IMR-90 (cell line): ENCODE measurements around the gene CACNA1F. TPM values are rescaled to one million over a fixed set of nuclear protein-coding genes. Genes with fewer than 3 reads are reported as not detected.

Experiments
- ATAC-seq: fragments of 200-7000 bp; cut with Tn5 transposase; 2 replicates; pipeline ENCODE4 v1.9.1; 2020; ENCODE audit warnings: low read depth, mild to moderate bottlenecking, moderate library complexity
- BruUV-seq: library from RNA; stranded (reverse); fragments of 400-500 nt; replicated peaks from 2 replicates; lab custom pipeline; 2021; lab: Mats Ljungman, UMichigan
- CTCF ChIA-PET: fragments of 300-600 bp; formaldehyde crosslinking; extraction: SDS; loops from one replicate; lab custom pipeline; 2021; ENCODE audit warnings: antibody characterized with exemption; lab: Yijun Ruan, JAX
- POLR2A ChIA-PET: fragments of 300-600 bp; sonication (Branson Sonifier 250); formaldehyde crosslinking; loops from one replicate; lab custom pipeline; 2022; ENCODE audit warnings: antibody characterized with exemption; ENCODE audit not compliant: unreplicated experiment; lab: Charles Lee
- DNase-seq: peaks from one replicate; pipeline ENCODE4 v3.0.0; 2013
- H2AFZ ChIP-seq: replicated peaks from 2 replicates; pipeline ENCODE3; 2013; ENCODE audit warnings: low read length, mild to moderate bottlenecking; ENCODE audit not compliant: poor library complexity
- H2AK5ac ChIP-seq: 2 replicates; pipeline ENCODE4 v1.6.1; 2013; ENCODE audit warnings: low read depth, low read length, inconsistent platforms
- H2AK9ac ChIP-seq: replicated peaks from 2 replicates; pipeline ENCODE3; 2013; ENCODE audit warnings: mild to moderate bottlenecking, low read depth, low read length, moderate library complexity; ENCODE audit not compliant: poor library complexity
- H2BK120ac ChIP-seq: 2 replicates; pipeline ENCODE4 v1.6.1; 2013; ENCODE audit warnings: low read depth, low read length, inconsistent platforms
- H2BK15ac ChIP-seq: 3 replicates; pipeline ENCODE4 v1.6.1; 2013; ENCODE audit warnings: low read depth, low read length, inconsistent platforms
- H2BK20ac ChIP-seq: 2 replicates; pipeline ENCODE4 v1.6.1; 2013; ENCODE audit warnings: low read depth, mild to moderate bottlenecking, inconsistent platforms, low read length, moderate library complexity
- H2BK5ac ChIP-seq: 2 replicates; pipeline ENCODE4 v1.6.1; 2013; ENCODE audit warnings: mild to moderate bottlenecking, low read depth, low read length, inconsistent platforms; ENCODE audit not compliant: poor library complexity, severe bottlenecking
- H3K14ac ChIP-seq: replicated peaks from 2 replicates; pipeline ENCODE4 v1.6.1; 2013; ENCODE audit warnings: low read depth, low read length, inconsistent platforms
- H3K18ac ChIP-seq: 2 replicates; pipeline ENCODE4 v1.6.1; 2013; ENCODE audit warnings: low read depth, low read length, control low read depth
- H3K23ac ChIP-seq: 2 replicates; pipeline ENCODE4 v1.6.1; 2013; ENCODE audit warnings: low read depth, low read length, inconsistent platforms
- H3K27ac ChIP-seq: 2 replicates; pipeline ENCODE4 v1.5.1; 2013; ENCODE audit warnings: mild to moderate bottlenecking, control low read depth, low read length; ENCODE audit not compliant: insufficient read depth
- H3K27me3 ChIP-seq: 2 replicates; pipeline ENCODE4 v1.6.1; 2013; ENCODE audit warnings: low read length; ENCODE audit not compliant: control insufficient read depth, insufficient read depth
- H3K36me3 ChIP-seq: 2 replicates; pipeline ENCODE4 v1.6.1; 2013; ENCODE audit warnings: low read length, mixed read lengths; ENCODE audit not compliant: control insufficient read depth, insufficient read depth
- H3K4ac ChIP-seq: 2 replicates; pipeline ENCODE4 v1.6.1; 2013; ENCODE audit warnings: low read depth, low read length, inconsistent platforms
- H3K4me1 ChIP-seq: 2 replicates; pipeline ENCODE4 v1.6.1; 2013; ENCODE audit warnings: low read length, mixed read lengths; ENCODE audit not compliant: control insufficient read depth, insufficient read depth
- H3K4me2 ChIP-seq: 2 replicates; pipeline ENCODE4 v1.6.1; 2013; ENCODE audit warnings: low read depth, mild to moderate bottlenecking, control low read depth, low read length, moderate library complexity
- H3K4me3 ChIP-seq: 2 replicates; pipeline ENCODE4 v1.5.1; 2013; ENCODE audit warnings: low read depth, mild to moderate bottlenecking, control low read depth, low read length, moderate library complexity; ENCODE audit not compliant: insufficient read depth
- H3K56ac ChIP-seq: 2 replicates; pipeline ENCODE4 v1.6.1; 2013; ENCODE audit warnings: low read length, inconsistent platforms; ENCODE audit not compliant: insufficient read depth; ENCODE audit errors: extremely low read depth
- H3K79me1 ChIP-seq, 2 experiments: 2 replicates each; pipeline ENCODE4 v1.6.1; 2013; ENCODE audit warnings: low read length in 2 of 2, inconsistent platforms in 1 of 2, low read depth in 1 of 2
- H3K9ac ChIP-seq: 2 replicates; pipeline ENCODE4 v1.6.1; 2013; ENCODE audit warnings: low read depth, low read length, control low read depth
- H3K9me1 ChIP-seq: 2 replicates; pipeline ENCODE4 v1.6.1; 2013; ENCODE audit warnings: low read length, inconsistent platforms; ENCODE audit not compliant: insufficient read depth
- H3K9me3 ChIP-seq: 2 replicates; pipeline ENCODE4 v1.6.1; 2013; ENCODE audit warnings: low read length; ENCODE audit not compliant: control insufficient read depth, insufficient read depth
- H4K20me1 ChIP-seq: 2 replicates; pipeline ENCODE4 v1.6.1; 2013; ENCODE audit warnings: low read length, inconsistent platforms; ENCODE audit not compliant: insufficient read depth
- H4K5ac ChIP-seq: 2 replicates; pipeline ENCODE4 v1.6.1; 2013; ENCODE audit warnings: mild to moderate bottlenecking, low read depth, low read length, control low read depth
- H4K8ac ChIP-seq, 2 experiments: 2 replicates each; pipeline ENCODE4 v1.6.1; 2013; ENCODE audit warnings: low read depth in 2 of 2, low read length in 2 of 2, control low read depth in 1 of 2, inconsistent platforms in 1 of 2
- H4K91ac ChIP-seq: 2 replicates; pipeline ENCODE4 v1.6.1; 2013; ENCODE audit warnings: low read depth, low read length, inconsistent platforms; ENCODE audit not compliant: insufficient read depth
- CEBPB ChIP-seq: IDR thresholded peaks from 2 replicates; pipeline ENCODE4 v1.6.1; 2012; ENCODE audit warnings: low read depth, low read length, improper control_type of control experiment
- CHD1 ChIP-seq: IDR thresholded peaks from 2 replicates; pipeline ENCODE4 v1.6.1; 2012; ENCODE audit warnings: low read depth, low read length, improper control_type of control experiment
- RFX5 ChIP-seq: IDR thresholded peaks from 2 replicates; pipeline ENCODE4 v1.8.0; 2012; ENCODE audit warnings: low read depth, mild to moderate bottlenecking, low read length, moderate library complexity
- SMC3 ChIP-seq: fragments of 150-350 bp; IDR thresholded peaks from 2 replicates; pipeline ENCODE4 v1.6.1; 2016; ENCODE audit warnings: low read depth, mild to moderate bottlenecking, antibody characterized with exemption, low read length, moderate library complexity
- WGBS, 2 experiments: methylation state at CpG; one replicate each; pipeline versions ENCODE4 v1.1.5 to v1.1.7; 2013; ENCODE audit warnings: missing lambda C conversion rate in 2 of 2; ENCODE audit not compliant: insufficient read length in 1 of 2; ENCODE audit errors: extremely low coverage in 2 of 2; 5-methylcytosine and 5-hydroxymethylcytosine counted together
- dilution Hi-C: fragments of 300-500 bp; cut with HindIII; formaldehyde crosslinking; loops from one replicate; pipeline ENCODE4 v1.14.3; 2018; ENCODE audit warnings: low sequenced_read_pairs; ENCODE audit not compliant: unreplicated experiment
- in situ Hi-C: fragments of 300-500 bp; cut with MboI; formaldehyde crosslinking; loops from 3 replicates; pipeline ENCODE4 v1.14.3; 2019; ENCODE audit warnings: low sequenced_read_pairs, inconsistent platforms, mixed read lengths
- intact Hi-C: fragments of 100-400 bp; cut with micrococcal nuclease; formaldehyde crosslinking; loops from 2 replicates; pipeline ENCODE4 v1.10.0; 2022
- polyA plus RNA-seq, 3 experiments: library from polyadenylated mRNA; depleted of rRNA; stranded (reverse); fragments of >200 nt; gene quantifications; 2 replicates each; pipeline ENCODE4 v1.2.3, GENCODE V29; 2012; ENCODE audit warnings: low replicate concordance in 1 of 3
- total RNA-seq: library from RNA; depleted of rRNA; stranded (reverse); fragments of >200 nt; gene quantifications from 2 replicates; pipeline ENCODE4 v1.2.3, GENCODE V29; 2012
- TF ChIP-seq, protein P1 (sequence below): conservative IDR thresholded peaks from 2 replicates; pipeline ENCODE4 v1.5.1; 2012; ENCODE audit warnings: mild to moderate bottlenecking, low read depth, low read length, improper control_type of control experiment
- TF ChIP-seq, protein P2 (sequence below): fragments of 150-350 bp; IDR thresholded peaks from 2 replicates; pipeline ENCODE4 v1.6.1; 2017; ENCODE audit warnings: mild to moderate bottlenecking, antibody characterized with exemption, low read length, low read depth

Gene CACNA1F
- total and polyA plus RNA-seq, 2 of the 4 experiments (the other 2 are of a cell fraction) = not detected

DNA sequence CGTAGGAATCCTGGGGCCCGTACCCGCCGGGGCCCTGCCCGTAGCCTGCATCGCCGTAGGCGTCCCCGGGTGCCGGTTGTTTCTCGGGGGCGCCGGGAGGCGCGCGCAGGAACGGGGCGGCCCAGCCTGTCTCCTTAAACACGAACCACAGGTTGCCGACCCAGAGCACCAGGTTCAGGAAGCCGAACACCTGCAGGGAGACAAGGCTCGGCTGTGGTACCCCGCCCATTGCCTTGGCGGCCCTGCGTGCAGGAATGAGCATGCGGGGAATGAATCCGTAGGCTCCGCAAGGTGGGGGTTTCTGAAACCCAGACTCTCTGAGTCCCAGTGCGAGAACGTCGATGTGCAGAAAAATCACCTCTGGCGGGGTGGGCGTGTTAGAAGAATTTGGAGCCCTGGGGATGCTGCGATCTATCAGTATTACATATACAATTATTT is 41.5 kb downstream of the CACNA1F start:
- Histone ChIP-seq H4K5ac (no peak overlapping the region), H2BK120ac (no peak overlapping the region), H2BK15ac (no peak overlapping the region), H3K79me1 (no peaks in the 10 kb centered on the region; a peak in 1 of 4 replicates), H2BK20ac (no peak overlapping the region), H3K4ac (peak overlapping the region; percentile 29; the same call in 1 of the 2 replicates), H3K4me3 (peak overlapping the region; percentile 64), H3K14ac (peak overlapping the region; percentile 48; the same call in 1 of the 2 replicates), H3K27me3 (no peaks in the 10 kb centered on the region), H3K4me1 (no peaks in the 10 kb centered on the region), H2AK5ac (no peak overlapping the region), H4K20me1 (no peaks in the 10 kb centered on the region), H4K8ac (peak overlapping the region in 1 of 2 experiments; percentile 72; a peak in 2 of 4 replicates), H2AK9ac (peak overlapping the region; percentile 76), H3K18ac (no peak overlapping the region), H3K36me3 (no peaks in the 10 kb centered on the region), H3K9ac (peak overlapping the region; percentile 75), H4K91ac (peak overlapping the region; percentile 51; the same call in 1 of the 2 replicates), H3K4me2 (peak overlapping the region; percentile 81), H2BK5ac (peak overlapping the region; percentile 41), H3K23ac (no peak overlapping the region; the same call in 1 of the 2 replicates), H3K9me3 (no peaks in the 10 kb centered on the region), H3K9me1 (no peaks in the 10 kb centered on the region), H3K56ac (no peak overlapping the region), H2AFZ (peak overlapping the region; percentile 88), H3K27ac (peak overlapping the region; percentile 37)
- ATAC-seq = no peak; the same call in 1 of the 2 replicates
- in situ Hi-C loops (no loop called here), intact Hi-C loops (loop anchor here (2.0 to 5.0 kb wide), 2 partner anchors 77 to 561 kb away; partner anchors contain the start of gene PPP1R3F), dilution Hi-C loops (no loop called here)
- DNase-seq = no peak
- CTCF ChIA-PET = interaction anchor here (0.6 to 1.2 kb wide), 2 partner anchors 12 to 66 kb away, joined by 3 to 4 read pairs; no protein-coding TSS in a partner anchor
- BruUV-seq = no TSS peak
- TF ChIP-seq, protein P1, sequence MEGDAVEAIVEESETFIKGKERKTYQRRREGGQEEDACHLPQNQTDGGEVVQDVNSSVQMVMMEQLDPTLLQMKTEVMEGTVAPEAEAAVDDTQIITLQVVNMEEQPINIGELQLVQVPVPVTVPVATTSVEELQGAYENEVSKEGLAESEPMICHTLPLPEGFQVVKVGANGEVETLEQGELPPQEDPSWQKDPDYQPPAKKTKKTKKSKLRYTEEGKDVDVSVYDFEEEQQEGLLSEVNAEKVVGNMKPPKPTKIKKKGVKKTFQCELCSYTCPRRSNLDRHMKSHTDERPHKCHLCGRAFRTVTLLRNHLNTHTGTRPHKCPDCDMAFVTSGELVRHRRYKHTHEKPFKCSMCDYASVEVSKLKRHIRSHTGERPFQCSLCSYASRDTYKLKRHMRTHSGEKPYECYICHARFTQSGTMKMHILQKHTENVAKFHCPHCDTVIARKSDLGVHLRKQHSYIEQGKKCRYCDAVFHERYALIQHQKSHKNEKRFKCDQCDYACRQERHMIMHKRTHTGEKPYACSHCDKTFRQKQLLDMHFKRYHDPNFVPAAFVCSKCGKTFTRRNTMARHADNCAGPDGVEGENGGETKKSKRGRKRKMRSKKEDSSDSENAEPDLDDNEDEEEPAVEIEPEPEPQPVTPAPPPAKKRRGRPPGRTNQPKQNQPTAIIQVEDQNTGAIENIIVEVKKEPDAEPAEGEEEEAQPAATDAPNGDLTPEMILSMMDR = no peak
- no peak for TF ChIP-seq CEBPB
- TF ChIP-seq RFX5 = no peak
- TF ChIP-seq CHD1 = no peak
- no peak for TF ChIP-seq SMC3
- TF ChIP-seq, protein P2, sequence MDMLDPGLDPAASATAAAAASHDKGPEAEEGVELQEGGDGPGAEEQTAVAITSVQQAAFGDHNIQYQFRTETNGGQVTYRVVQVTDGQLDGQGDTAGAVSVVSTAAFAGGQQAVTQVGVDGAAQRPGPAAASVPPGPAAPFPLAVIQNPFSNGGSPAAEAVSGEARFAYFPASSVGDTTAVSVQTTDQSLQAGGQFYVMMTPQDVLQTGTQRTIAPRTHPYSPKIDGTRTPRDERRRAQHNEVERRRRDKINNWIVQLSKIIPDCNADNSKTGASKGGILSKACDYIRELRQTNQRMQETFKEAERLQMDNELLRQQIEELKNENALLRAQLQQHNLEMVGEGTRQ = no peak
- WGBS, 2 experiments = 42% methylated on average over 17 of the region's 34 CpGs; no CpG with 5 or more reads in 1 of the 2 experiments
- POLR2A ChIA-PET = interaction anchor here (1.0 kb wide), 1 partner anchor 24 kb away, joined by 3 read pairs; no protein-coding TSS in a partner anchor
